GM12878 (cell line): ENCODE measurements around the gene OTULIN. TPM values are rescaled to one million over a fixed set of nuclear protein-coding genes. Genes with fewer than 3 reads are reported as not detected.
A peak's percentile ranks its signal among the peaks of the same experiment; 100 is the strongest.

Experiments used
- ATAC-seq: fragments of 200-7000 bp; cut with Tn5 transposase; 3 replicates; pipeline ENCODE4 v1.9.1; 2020; ENCODE audit warnings: mild to moderate bottlenecking, moderate library complexity
- BruUV-seq: library from RNA; stranded (reverse); fragments of 400-500 nt; replicated peaks from 2 replicates; lab custom pipeline; 2021; lab: Mats Ljungman, UMichigan
- CTCF ChIA-PET: fragments of 300-600 bp; sonication (Branson Sonifier 250); formaldehyde crosslinking; extraction: SDS; loops from one replicate; lab custom pipeline; 2021; ENCODE audit warnings: inconsistent platforms; lab: Yijun Ruan, JAX
- POLR2A ChIA-PET: fragments of 350-600 bp; formaldehyde crosslinking; extraction: SDS; loops from one replicate; lab custom pipeline; 2021; ENCODE audit warnings: inconsistent platforms; lab: Charles Lee
- RAD21 ChIA-PET: fragments of 300-600 bp; sonication (Branson Sonifier 250); formaldehyde crosslinking; loops from one replicate; lab custom pipeline; 2023; ENCODE audit warnings: antibody characterized with exemption; ENCODE audit not compliant: unreplicated experiment; lab: Charles Lee
- SMC1A ChIA-PET: fragments of 300-600 bp; sonication (Branson Sonifier 250); formaldehyde crosslinking; loops from one replicate; lab custom pipeline; 2023; ENCODE audit not compliant: unreplicated experiment, uncharacterized antibody; lab: Charles Lee
- DNase-seq: peaks from one replicate; pipeline ENCODE4 v3.0.0-alpha.2; 2011; ENCODE audit warnings: low read depth, low spot score
- FAIRE-seq: peaks from 3 replicates; lab custom pipeline; 2011; peaks lifted over from hg19 to GRCh38; lab: Jason Lieb, UNC
- H2AFZ ChIP-seq: 2 replicates; pipeline ENCODE4 v1.6.0; 2011; ENCODE audit warnings: low read depth, low read length, control low read depth; ENCODE audit not compliant: control insufficient read depth
- H3K27ac ChIP-seq: 2 replicates; pipeline ENCODE4 v1.5.1; 2011; ENCODE audit warnings: control low read depth; ENCODE audit not compliant: control insufficient read depth, insufficient read depth
- H3K27me3 ChIP-seq, 2 experiments: replicated peaks in 1 of 2; 2 replicates each; pipeline versions ENCODE4 v1.6.0 to v1.6.1; 2011; ENCODE audit warnings: low read length in 1 of 2; ENCODE audit not compliant: control insufficient read depth in 2 of 2, insufficient read depth in 2 of 2
- H3K36me3 ChIP-seq, 2 experiments: 2 replicates each; pipeline ENCODE4 v1.5.1; 2011; ENCODE audit warnings: low read length in 1 of 2; ENCODE audit not compliant: control insufficient read depth in 2 of 2, insufficient read depth in 2 of 2
- H3K4me1 ChIP-seq: 2 replicates; pipeline ENCODE4 v1.6.1; 2011; ENCODE audit warnings: mild to moderate bottlenecking, low read length, moderate library complexity, mixed read lengths; ENCODE audit not compliant: control insufficient read depth, insufficient read depth
- H3K4me2 ChIP-seq: 2 replicates; pipeline ENCODE4 v1.6.0; 2011; ENCODE audit warnings: control low read depth; ENCODE audit not compliant: control insufficient read depth, insufficient read depth
- H3K4me3 ChIP-seq: fragments of 200-600 bp; sonication (generic); 2 replicates; pipeline ENCODE4 v1.5.1; 2016
- H3K79me2 ChIP-seq: 2 replicates; pipeline ENCODE4 v1.6.0; 2011; ENCODE audit warnings: low read length; ENCODE audit not compliant: control insufficient read depth, insufficient read depth
- H3K9ac ChIP-seq: 2 replicates; pipeline ENCODE4 v1.8.0; 2011; ENCODE audit warnings: low read length, control low read depth, mixed read lengths; ENCODE audit not compliant: control insufficient read depth, insufficient read depth
- H3K9me3 ChIP-seq: replicated peaks from 3 replicates; pipeline ENCODE4 v1.5.1; 2011; ENCODE audit warnings: mild to moderate bottlenecking, low read length; ENCODE audit not compliant: control insufficient read depth, insufficient read depth
- H4K20me1 ChIP-seq: 2 replicates; pipeline ENCODE4 v1.6.0; 2011; ENCODE audit not compliant: control insufficient read depth, insufficient read depth
- CBX5 ChIP-seq: sonication (generic); IDR thresholded peaks from 2 replicates; pipeline ENCODE4 v1.6.1; 2016; ENCODE audit warnings: low read depth, moderate library complexity, mild to moderate bottlenecking, inconsistent platforms
- CREM ChIP-seq: IDR thresholded peaks from 2 replicates; pipeline ENCODE4 v1.6.1; 2014; ENCODE audit warnings: antibody characterized with exemption, low read depth
- E4F1 ChIP-seq: fragments of 450-650 bp; IDR thresholded peaks from 2 replicates; pipeline ENCODE4 v1.6.1; 2018; ENCODE audit warnings: borderline replicate concordance, mild to moderate bottlenecking; ENCODE audit not compliant: partially characterized antibody
- ESRRA ChIP-seq: IDR thresholded peaks from 2 replicates; pipeline ENCODE4 v1.6.1; 2012; ENCODE audit warnings: mild to moderate bottlenecking, low read length, improper control_type of control experiment
- NR2C1 ChIP-seq: fragments of 450-650 bp; IDR thresholded peaks from 2 replicates; pipeline ENCODE4 v1.6.1; 2017; ENCODE audit warnings: antibody characterized with exemption, mild to moderate bottlenecking, moderate library complexity
- PML ChIP-seq: IDR thresholded peaks from 2 replicates; pipeline ENCODE4 v1.6.1; 2012; ENCODE audit warnings: low read length, inconsistent platforms
- SMAD5 ChIP-seq: IDR thresholded peaks from 2 replicates; pipeline ENCODE4 v1.6.1; 2016; ENCODE audit warnings: antibody characterized with exemption, low read depth
- SMARCA5 ChIP-seq: fragments of 450-650 bp; IDR thresholded peaks from 2 replicates; pipeline ENCODE4 v1.6.1; 2017; ENCODE audit warnings: mild to moderate bottlenecking
- ZNF592 ChIP-seq: fragments of 450-650 bp; IDR thresholded peaks from 2 replicates; pipeline ENCODE4 v1.6.1; 2017; ENCODE audit warnings: mild to moderate bottlenecking, moderate library complexity
- ZNF622 ChIP-seq: fragments of 450-650 bp; IDR thresholded peaks from 2 replicates; pipeline ENCODE4 v1.6.1; 2017; ENCODE audit warnings: mild to moderate bottlenecking, inconsistent platforms
- in situ Hi-C: fragments of 300-500 bp; cut with MboI; formaldehyde crosslinking; loops from 9 replicates; pipeline ENCODE4 v1.14.3; 2018; ENCODE audit warnings: mixed read lengths
- intact Hi-C: fragments of 100-400 bp; cut with micrococcal nuclease; formaldehyde crosslinking; loops from one replicate; pipeline ENCODE4 v1.14.2; 2022; ENCODE audit not compliant: unreplicated experiment
- polyA plus RNA-seq, 11 experiments: library from polyadenylated mRNA; depleted of rRNA in 4 of 11; unstranded in 6 of 11; stranded (reverse) in 5 of 11; fragments of >200 nt; fragmentation: Nextera tagmentation in 4 of 11; fragmentation: Illumina TruSeq in 1 of 11; extraction: Ambion mirVana in 4 of 11; extraction: Trizol in 1 of 11; gene quantifications; 1 replicate in 1 of 11; 2 replicates in 10 of 11; pipeline versions ENCODE4 v1.2.1 to v1.2.3, GENCODE V29; 2011 to 2016; ENCODE audit warnings: inconsistent platforms in 2 of 11, missing spikeins in 2 of 11, low read depth in 1 of 11
- total RNA-seq, 4 experiments: library from RNA; depleted of rRNA in 3 of 4; stranded (reverse); fragments of >200 nt in 3 of 4; fragmentation: Illumina TruSeq in 1 of 4; extraction: Trizol in 1 of 4; gene quantifications; 2 replicates each; pipeline versions ENCODE4 v1.2.1 to v1.2.3, GENCODE V29; 2013 to 2021

Gene OTULIN
- total and polyA plus RNA-seq, 10 of the 15 experiments (the other 5 are each of a cell fraction or from before 2014, with no cell fraction given): 6.6 to 70.5 (median 28.7) TPM

GRCh38 chr5:14685757-14686156 lies 21.2 kb downstream of the OTULIN start (continued):
- TF ChIP-seq ZNF592: no peak
- 0 out of 2 replicates have a peak, but pooled peaks have one; percentile 40 for TF ChIP-seq PML
- TF ChIP-seq SMARCA5: 0 out of 2 replicates have a peak, but pooled peaks have one; percentile 63

GRCh38 chr5:14686517-14686916 lies 22.0 kb downstream of the OTULIN start:
- CTCF ChIA-PET: interaction anchor here (0.6 to 4.1 kb wide), 12 partner anchors 9 to 328 kb away, joined by 3 to 28 read pairs (median 7); no protein-coding TSS in a partner anchor
- Histone ChIP-seq H3K4me2 (no peak overlapping the region), H3K9ac (no peak overlapping the region), H3K9me3 (peaks cover 8% of the 10 kb centered on the region; the same call in 2 of the 3 replicates), H4K20me1 (no peaks in the 10 kb centered on the region), H3K27me3 (no peaks in the 10 kb centered on the region), H3K4me3 (no peak overlapping the region), H3K27ac (no peak overlapping the region), H3K4me1 (no peaks in the 10 kb centered on the region), H3K36me3 (peaks cover 24 to 57% of the 10 kb centered on the region in 2 experiments), H3K79me2 (peaks cover 2% of the 10 kb centered on the region), H2AFZ (no peak overlapping the region)
- ATAC-seq (no peak), FAIRE-seq (no peak), DNase-seq (no peak)
- in situ Hi-C loops: no loop called here
- BruUV-seq: no TSS peak
- RAD21 ChIA-PET: interaction anchor here (1.5 to 4.5 kb wide), 5 partner anchors 12 to 317 kb away, joined by 4 to 33 read pairs (median 6); no protein-coding TSS in a partner anchor
- intact Hi-C loops: no loop called here
- POLR2A ChIA-PET: interaction anchor here (0.6 kb wide), 1 partner anchor 15 kb away, joined by 5 read pairs; no protein-coding TSS in a partner anchor
- SMC1A ChIA-PET: interaction anchor here (0.5 to 4.4 kb wide), 8 partner anchors 10 to 253 kb away, joined by 3 to 27 read pairs (median 6); no protein-coding TSS in a partner anchor
- TF ChIP-seq CBX5: no peak
- TF ChIP-seq ZNF622: no peak
- TF ChIP-seq CREM: no peak
- no peak for TF ChIP-seq ESRRA
- no peak for TF ChIP-seq SMAD5
- TF ChIP-seq NR2C1: no peak
- no peak for TF ChIP-seq E4F1
